ENCODE data around the gene GNAS. TPM values are rescaled to one million over a fixed set of nuclear protein-coding genes. Genes with fewer than 3 reads are reported as not detected.
"Not testable (repeated sequence)": the region's sequence is repeated elsewhere in the genome, so short reads cannot be mapped to it uniquely, and the experiment has no call there.

GNAS gene
- total and polyA plus RNA-seq, 4 donors, result 830 to 3,708 (median 2,206) TPM

DNA sequence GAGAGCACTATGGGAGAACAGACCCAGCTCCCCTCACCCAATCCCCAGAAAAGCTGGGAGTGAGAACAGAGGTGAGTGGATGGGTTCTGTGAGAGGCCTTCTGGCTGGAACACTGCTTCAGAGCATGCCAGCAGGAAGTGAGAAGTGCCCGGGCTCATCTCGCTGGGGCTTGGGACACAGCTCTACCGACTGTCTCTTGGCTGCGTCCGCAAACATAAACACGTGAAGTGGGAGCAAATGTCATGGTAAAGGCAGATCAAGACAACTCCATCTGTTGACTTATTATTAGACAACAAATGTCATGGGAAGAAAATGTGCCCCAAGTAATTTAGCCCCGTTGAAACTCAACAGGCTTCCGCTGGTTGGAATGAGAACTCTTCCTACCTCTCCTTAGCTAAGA is 27.7 kb upstream of the GNAS start:
- H3K27ac ChIP-seq (ENCODE audit: low read depth, low read length), result no peak overlapping the region
- peaks cover 12% of the 10 kb centered on the region for H3K36me3 ChIP-seq (ENCODE audit: control insufficient read depth, insufficient read depth, low read length)
- no peaks in the 10 kb centered on the region for H3K27me3 ChIP-seq (ENCODE audit: control insufficient read depth, insufficient read depth, low read length)
- DNase-seq (ENCODE audit: low read depth in 4 of 6, low spot score in 6 of 6), result peak in 1 of 6 donors; percentile 27
- 100% methylated on average over 2 of the region's 8 CpGs for WGBS (ENCODE audit: insufficient coverage)
- no peaks in the 10 kb centered on the region for H3K4me1 ChIP-seq (ENCODE audit: control insufficient read depth, insufficient read depth, low read length)
- H3K9me3 ChIP-seq (ENCODE audit: control insufficient read depth, insufficient read depth, low read length), result no peaks in the 10 kb centered on the region
- no peak overlapping the region for H3K4me3 ChIP-seq (ENCODE audit: low read depth, low read length)

DNA sequence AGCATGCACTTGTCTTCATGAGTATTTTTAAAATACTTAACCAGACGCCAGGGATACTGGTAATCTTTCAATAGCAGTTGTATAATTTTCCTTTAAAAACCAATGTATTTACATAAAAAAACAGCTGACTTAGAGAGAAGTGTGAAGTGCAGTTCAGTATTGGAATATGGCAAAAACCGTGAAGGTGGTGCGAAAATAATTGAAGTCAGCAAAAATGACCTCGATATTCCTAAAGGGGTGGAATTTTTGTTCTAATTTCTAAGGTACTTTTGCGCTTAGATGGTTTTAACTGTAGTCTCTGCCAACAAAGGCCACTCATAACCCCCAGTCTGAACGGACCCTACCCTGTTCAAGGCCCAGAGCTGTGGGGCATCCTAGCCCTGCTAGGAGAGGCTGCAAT is 27.1 kb upstream of the GNAS start:
- no peaks in the 10 kb centered on the region for H3K27me3 ChIP-seq (ENCODE audit: control insufficient read depth, insufficient read depth, low read length)
- no peak overlapping the region for H3K4me3 ChIP-seq (ENCODE audit: low read depth, low read length)
- H3K36me3 ChIP-seq (ENCODE audit: control insufficient read depth, insufficient read depth, low read length), result peaks cover 12% of the 10 kb centered on the region
- H3K9me3 ChIP-seq (ENCODE audit: control insufficient read depth, insufficient read depth, low read length), result no peaks in the 10 kb centered on the region
- no peak overlapping the region for H3K27ac ChIP-seq (ENCODE audit: low read depth, low read length)
- H3K4me1 ChIP-seq (ENCODE audit: control insufficient read depth, insufficient read depth, low read length), result no peaks in the 10 kb centered on the region
- WGBS (ENCODE audit: insufficient coverage), result 98% methylated on average over 5 of the region's 6 CpGs
- DNase-seq (ENCODE audit: low read depth in 4 of 6, low spot score in 6 of 6), result no peak

DNA sequence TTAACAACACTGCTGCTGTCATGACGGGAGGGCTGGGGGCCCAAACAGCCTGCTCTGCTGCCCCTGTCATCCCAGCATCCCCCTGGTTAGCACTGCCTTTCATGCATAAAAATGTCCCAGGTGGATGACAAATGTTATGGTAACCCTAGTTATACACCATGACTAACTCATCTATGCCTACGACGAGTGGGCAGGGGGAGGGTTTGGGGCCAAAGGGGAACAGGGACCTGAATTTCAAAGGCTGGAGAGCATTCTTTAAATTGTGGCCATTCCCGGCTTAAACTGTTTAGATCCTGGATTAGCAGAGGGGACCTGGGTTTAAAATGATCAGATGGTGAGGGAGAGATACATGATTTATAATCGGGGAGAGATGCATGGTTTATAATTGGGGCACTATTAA is 26.2 kb upstream of the GNAS start:
- peaks cover 10% of the 10 kb centered on the region for H3K36me3 ChIP-seq (ENCODE audit: control insufficient read depth, insufficient read depth, low read length)
- no peaks in the 10 kb centered on the region for H3K9me3 ChIP-seq (ENCODE audit: control insufficient read depth, insufficient read depth, low read length)
- H3K4me1 ChIP-seq (ENCODE audit: control insufficient read depth, insufficient read depth, low read length), result no peaks in the 10 kb centered on the region
- WGBS (ENCODE audit: insufficient coverage), result 86% methylated on average over 2 of the region's 5 CpGs
- DNase-seq (ENCODE audit: low read depth in 4 of 6, low spot score in 6 of 6), result no peak
- H3K27ac ChIP-seq (ENCODE audit: low read depth, low read length), result no peak overlapping the region
- H3K4me3 ChIP-seq (ENCODE audit: low read depth, low read length), result no peak overlapping the region
- no peaks in the 10 kb centered on the region for H3K27me3 ChIP-seq (ENCODE audit: control insufficient read depth, insufficient read depth, low read length)

DNA sequence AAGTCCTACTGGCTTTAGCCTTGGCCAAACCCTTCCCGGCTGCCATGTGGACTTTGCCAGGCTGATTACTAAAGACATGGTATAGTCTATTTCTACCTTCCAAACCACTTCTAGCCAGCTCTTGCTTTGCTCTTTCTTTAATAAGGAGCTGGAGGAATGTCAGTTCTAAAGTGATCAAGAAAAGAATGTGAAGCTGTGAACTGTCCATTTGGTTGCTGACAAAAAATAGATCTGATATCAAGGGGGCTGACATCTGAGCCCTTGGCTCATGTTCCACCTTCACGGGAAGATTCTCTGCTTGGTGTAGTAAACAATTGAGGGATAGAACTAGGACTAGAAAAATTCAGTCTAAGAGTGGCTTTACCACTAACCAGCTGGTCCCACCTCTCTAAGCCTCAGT is 24.4 kb upstream of the GNAS start:
- H3K4me1 ChIP-seq (ENCODE audit: control insufficient read depth, insufficient read depth, low read length), result no peaks in the 10 kb centered on the region
- no peaks in the 10 kb centered on the region for H3K9me3 ChIP-seq (ENCODE audit: control insufficient read depth, insufficient read depth, low read length)
- no peak overlapping the region for H3K4me3 ChIP-seq (ENCODE audit: low read depth, low read length)
- H3K27ac ChIP-seq (ENCODE audit: low read depth, low read length), result no peak overlapping the region
- WGBS (ENCODE audit: insufficient coverage), result no CpG with 5 or more reads among the region's 2 CpGs
- DNase-seq (ENCODE audit: low read depth in 4 of 6, low spot score in 6 of 6), result no peak
- H3K27me3 ChIP-seq (ENCODE audit: control insufficient read depth, insufficient read depth, low read length), result no peaks in the 10 kb centered on the region
- H3K36me3 ChIP-seq (ENCODE audit: control insufficient read depth, insufficient read depth, low read length), result peaks cover 4% of the 10 kb centered on the region

- not testable (repeated sequence) for H3K27ac ChIP-seq (ENCODE audit: low read depth, low read length); H3K4me1 ChIP-seq (ENCODE audit: control insufficient read depth, insufficient read depth, low read length); H3K27me3 ChIP-seq (ENCODE audit: control insufficient read depth, insufficient read depth, low read length); DNase-seq (ENCODE audit: low read depth in 4 of 6, low spot score in 6 of 6); H3K9me3 ChIP-seq (ENCODE audit: control insufficient read depth, insufficient read depth, low read length); H3K4me3 ChIP-seq (ENCODE audit: low read depth, low read length); H3K36me3 ChIP-seq (ENCODE audit: control insufficient read depth, insufficient read depth, low read length)
- 100% methylated on average over 2 of the region's 5 CpGs for WGBS (ENCODE audit: insufficient coverage)
Observed at GRCh38 chr20:58828804-58829203, 23.7 kb upstream of the GNAS start.

GRCh38 chr20:58829531-58829941 is 23.0 kb upstream of the GNAS start:
- DNase-seq (ENCODE audit: low read depth in 4 of 6, low spot score in 6 of 6), result peak in 2 of 6 donors; percentile 25 to 91
- Histone ChIP-seq H3K4me1 (ENCODE audit: control insufficient read depth, insufficient read depth, low read length) (peaks cover 4% of the 10 kb centered on the region), H3K9me3 (ENCODE audit: control insufficient read depth, insufficient read depth, low read length) (no peaks in the 10 kb centered on the region), H3K27me3 (ENCODE audit: control insufficient read depth, insufficient read depth, low read length) (no peaks in the 10 kb centered on the region), H3K27ac (ENCODE audit: low read depth, low read length) (no peak overlapping the region), H3K4me3 (ENCODE audit: low read depth, low read length) (no peak overlapping the region), H3K36me3 (ENCODE audit: control insufficient read depth, insufficient read depth, low read length) (no peaks in the 10 kb centered on the region)
- 74% methylated on average over 4 of the region's 6 CpGs for WGBS (ENCODE audit: insufficient coverage)

DNA sequence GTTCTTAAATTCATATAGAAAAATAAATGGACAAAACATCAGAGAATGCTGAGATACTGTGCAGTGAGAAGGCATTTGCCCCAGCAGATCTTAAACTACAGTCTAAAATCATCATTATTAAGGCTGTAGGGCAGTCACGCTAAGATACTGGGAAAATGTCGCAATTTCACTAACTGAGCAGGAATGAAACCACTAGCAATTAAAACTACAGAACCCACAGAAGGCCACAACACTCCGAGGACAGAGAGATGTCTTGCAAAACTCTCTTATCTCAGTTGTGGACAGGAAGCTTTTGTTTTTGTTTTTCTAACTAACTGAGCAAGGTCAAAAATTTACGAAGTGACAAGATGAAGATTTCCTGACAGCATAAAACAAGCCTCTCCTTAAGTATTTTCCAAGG is 20.1 kb upstream of the GNAS start:
- no CpG with 5 or more reads among the region's 4 CpGs for WGBS (ENCODE audit: insufficient coverage)
- Histone ChIP-seq H3K4me1 (ENCODE audit: control insufficient read depth, insufficient read depth, low read length) (peaks cover 4% of the 10 kb centered on the region), H3K27me3 (ENCODE audit: control insufficient read depth, insufficient read depth, low read length) (no peaks in the 10 kb centered on the region), H3K9me3 (ENCODE audit: control insufficient read depth, insufficient read depth, low read length) (no peaks in the 10 kb centered on the region), H3K36me3 (ENCODE audit: control insufficient read depth, insufficient read depth, low read length) (no peaks in the 10 kb centered on the region), H3K27ac (ENCODE audit: low read depth, low read length) (no peak overlapping the region), H3K4me3 (ENCODE audit: low read depth, low read length) (no peak overlapping the region)
- no peak for DNase-seq (ENCODE audit: low read depth in 4 of 6, low spot score in 6 of 6)

- Histone ChIP-seq H3K36me3 (ENCODE audit: control insufficient read depth, insufficient read depth, low read length) (no peaks in the 10 kb centered on the region), H3K4me1 (ENCODE audit: control insufficient read depth, insufficient read depth, low read length) (peaks cover 4% of the 10 kb centered on the region), H3K4me3 (ENCODE audit: low read depth, low read length) (no peak overlapping the region), H3K27ac (ENCODE audit: low read depth, low read length) (no peak overlapping the region), H3K9me3 (ENCODE audit: control insufficient read depth, insufficient read depth, low read length) (no peaks in the 10 kb centered on the region), H3K27me3 (ENCODE audit: control insufficient read depth, insufficient read depth, low read length) (peaks cover 2% of the 10 kb centered on the region)
- WGBS (ENCODE audit: insufficient coverage), result 94% methylated on average over 10 of the region's 10 CpGs
- DNase-seq (ENCODE audit: low read depth in 4 of 6, low spot score in 6 of 6), result no peak
Observed at GRCh38 chr20:58833921-58834320, 18.6 kb upstream of the GNAS start.

DNA sequence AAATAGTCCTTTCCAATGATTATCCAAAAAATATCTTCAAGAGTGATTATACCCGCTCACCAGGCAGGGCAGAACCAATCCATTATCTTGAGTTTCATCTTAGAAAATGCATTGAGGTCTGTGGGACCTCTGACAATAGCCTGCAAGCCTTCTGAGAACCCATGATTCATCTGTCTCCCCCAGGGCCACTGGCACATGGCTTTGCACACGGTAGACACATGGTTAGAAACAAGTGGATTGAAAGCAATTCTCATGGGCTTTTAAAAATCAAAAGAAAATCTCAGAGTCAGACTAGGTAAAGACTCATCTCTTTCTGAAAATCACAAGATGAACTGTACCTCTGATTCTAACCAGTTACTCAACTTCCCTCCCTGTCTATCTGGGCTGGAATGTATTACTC is 17.3 kb upstream of the GNAS start:
- Histone ChIP-seq H3K4me3 (ENCODE audit: low read depth, low read length) (no peak overlapping the region), H3K27ac (ENCODE audit: low read depth, low read length) (no peak overlapping the region), H3K36me3 (ENCODE audit: control insufficient read depth, insufficient read depth, low read length) (peaks cover 8% of the 10 kb centered on the region), H3K9me3 (ENCODE audit: control insufficient read depth, insufficient read depth, low read length) (no peaks in the 10 kb centered on the region), H3K27me3 (ENCODE audit: control insufficient read depth, insufficient read depth, low read length) (peaks cover 14% of the 10 kb centered on the region), H3K4me1 (ENCODE audit: control insufficient read depth, insufficient read depth, low read length) (peaks cover 15% of the 10 kb centered on the region)
- DNase-seq (ENCODE audit: low read depth in 4 of 6, low spot score in 6 of 6), result no peak
- no CpG with 5 or more reads among the region's 2 CpGs for WGBS (ENCODE audit: insufficient coverage)

- H3K27ac ChIP-seq (ENCODE audit: low read depth, low read length), result no peak overlapping the region
- peaks cover 20% of the 10 kb centered on the region for H3K4me1 ChIP-seq (ENCODE audit: control insufficient read depth, insufficient read depth, low read length)
- H3K9me3 ChIP-seq (ENCODE audit: control insufficient read depth, insufficient read depth, low read length), result no peaks in the 10 kb centered on the region
- WGBS (ENCODE audit: insufficient coverage), result no CpG with 5 or more reads among the region's 10 CpGs
- peak in 1 of 6 donors; percentile 63 for DNase-seq (ENCODE audit: low read depth in 4 of 6, low spot score in 6 of 6)
- H3K4me3 ChIP-seq (ENCODE audit: low read depth, low read length), result no peak overlapping the region
- H3K27me3 ChIP-seq (ENCODE audit: control insufficient read depth, insufficient read depth, low read length), result peaks cover 27% of the 10 kb centered on the region
- peaks cover 23% of the 10 kb centered on the region for H3K36me3 ChIP-seq (ENCODE audit: control insufficient read depth, insufficient read depth, low read length)
Observed at GRCh38 chr20:58836616-58837204, 15.8 kb upstream of the GNAS start.
